WERI-Rb-1 (cell line): ENCODE results near the gene SNAPC4.
A peak's percentile ranks its signal among the peaks of the same experiment; 100 is the strongest.

Experiments used
- DNase-seq: peaks from one replicate; pipeline ENCODE4 v3.0.0-alpha.2; 2020
- H3K27ac ChIP-seq: fragments of 250-450 bp; sonication (Bioruptor Pico); 2 replicates; pipeline ENCODE4 v1.5.1; 2020; ENCODE audit warnings: mild to moderate bottlenecking, moderate library complexity
- H3K27me3 ChIP-seq: fragments of 250-450 bp; sonication (Bioruptor Pico); 2 replicates; pipeline ENCODE4 v1.5.1; 2021; ENCODE audit warnings: mild to moderate bottlenecking, low read depth, moderate library complexity; ENCODE audit not compliant: insufficient read depth, severe bottlenecking
- H3K36me3 ChIP-seq: fragments of 250-450 bp; sonication (Bioruptor Pico); 2 replicates; pipeline ENCODE4 v1.5.1; 2020; ENCODE audit warnings: mild to moderate bottlenecking, moderate library complexity
- H3K4me3 ChIP-seq: 2 replicates; pipeline ENCODE4 v1.5.1; 2011; ENCODE audit warnings: low read depth, mild to moderate bottlenecking, control low read depth, low read length
- H3K9me3 ChIP-seq: fragments of 250-450 bp; sonication (Bioruptor Pico); 2 replicates; pipeline ENCODE4 v1.5.1; 2021; ENCODE audit warnings: mild to moderate bottlenecking, moderate library complexity; ENCODE audit not compliant: severe bottlenecking
- CTCF ChIP-seq: IDR thresholded peaks from 2 replicates; pipeline ENCODE4 v1.5.1; 2011; ENCODE audit warnings: low read depth, mild to moderate bottlenecking, control low read depth, inconsistent platforms, low read length

Gene SNAPC4

GRCh38 chr9:136403915-136404800 is 4.2 kb upstream of the SNAPC4 start:
- Histone ChIP-seq H3K36me3 (peaks cover 45% of the 10 kb centered on the region), H3K4me3 (no peak overlapping the region), H3K27me3 (no peaks in the 10 kb centered on the region), H3K27ac (no peak overlapping the region), H3K9me3 (no peaks in the 10 kb centered on the region)
- DNase-seq: no peak
- TF ChIP-seq CTCF: no peak

GRCh38 chr9:136403538-136403914 is 3.6 kb upstream of the SNAPC4 start:
- no peak for DNase-seq
- Histone ChIP-seq H3K9me3 (no peaks in the 10 kb centered on the region), H3K36me3 (peaks cover 49% of the 10 kb centered on the region), H3K4me3 (no peak overlapping the region), H3K27me3 (no peaks in the 10 kb centered on the region), H3K27ac (no peak overlapping the region)
- no peak for TF ChIP-seq CTCF

GRCh38 chr9:136402067-136402466 is 2.1 kb upstream of the SNAPC4 start:
- Histone ChIP-seq H3K9me3 (no peaks in the 10 kb centered on the region), H3K27ac (no peak overlapping the region), H3K36me3 (peaks cover 53% of the 10 kb centered on the region), H3K4me3 (no peak overlapping the region), H3K27me3 (no peaks in the 10 kb centered on the region)
- no peak for TF ChIP-seq CTCF
- no peak for DNase-seq

- H3K27me3 ChIP-seq: no peaks in the 10 kb centered on the region
- no peak overlapping the region for H3K4me3 ChIP-seq
- no peaks in the 10 kb centered on the region for H3K9me3 ChIP-seq
- H3K36me3 ChIP-seq: peaks cover 53% of the 10 kb centered on the region
- no peak for DNase-seq
- H3K27ac ChIP-seq: no peak overlapping the region
- no peak for TF ChIP-seq CTCF
Observed at GRCh38 chr9:136401173-136401922, 1.4 kb upstream of the SNAPC4 start.

- TF ChIP-seq CTCF: no peak
- H3K36me3 ChIP-seq: peaks cover 52% of the 10 kb centered on the region
- no peaks in the 10 kb centered on the region for H3K27me3 ChIP-seq
- DNase-seq: no peak
- H3K27ac ChIP-seq: peak overlapping the region; percentile 76
- H3K9me3 ChIP-seq: no peaks in the 10 kb centered on the region
- peak overlapping the region; percentile 78 for H3K4me3 ChIP-seq
Observed at GRCh38 chr9:136399176-136400037, 563 bp downstream of the SNAPC4 start.
